Natural killer cell (primary cell): Measurements from ENCODE around the gene CCDC27. TPM values are rescaled to one million over a fixed set of nuclear protein-coding genes. Genes with fewer than 3 reads are reported as not detected.

Experiments
- ATAC-seq, 3 donors: fragments of 150-1000 bp in 2 of 3; fragments of 200-7000 bp in 1 of 3; cut with Tn5 transposase; 1 replicate in 1 of 3; 2 replicates in 2 of 3; pipeline ENCODE4 v1.10.0; 2021; ENCODE audit warnings: mild to moderate bottlenecking in 2 of 3, moderate library complexity in 2 of 3
- DNase-seq, 2 donors: peaks; one replicate each; pipeline versions ENCODE4 v3.0.0 to v3.0.0-alpha.2; 2013 to 2021; ENCODE audit warnings: mixed read lengths in 1 of 2
- H3K27ac ChIP-seq: one replicate; pipeline ENCODE4 v1.5.1; 2013; ENCODE audit warnings: mild to moderate bottlenecking, low read length
- H3K27me3 ChIP-seq: one replicate; pipeline ENCODE4 v1.6.1; 2013; ENCODE audit warnings: low read length; ENCODE audit not compliant: control insufficient read depth, insufficient read depth
- H3K36me3 ChIP-seq: one replicate; pipeline ENCODE4 v1.6.1; 2013; ENCODE audit warnings: low read length; ENCODE audit not compliant: control insufficient read depth, insufficient read depth
- H3K4me1 ChIP-seq: one replicate; pipeline ENCODE4 v1.6.1; 2013; ENCODE audit warnings: low read length; ENCODE audit not compliant: control insufficient read depth, insufficient read depth
- H3K4me3 ChIP-seq: one replicate; pipeline ENCODE4 v1.5.1; 2013; ENCODE audit warnings: low read length
- H3K9me3 ChIP-seq: one replicate; pipeline ENCODE4 v1.6.1; 2013; ENCODE audit warnings: low read length; ENCODE audit not compliant: control insufficient read depth, insufficient read depth
- H3K27ac Mint-ChIP-seq, 2 donors: one replicate each; pipeline ENCODE4 v1.8.0; 2022; ENCODE audit warnings: mild to moderate bottlenecking in 2 of 2, mixed read lengths in 2 of 2, moderate library complexity in 1 of 2
- H3K27me3 Mint-ChIP-seq, 2 donors: one replicate each; pipeline ENCODE4 v1.8.0; 2022; ENCODE audit warnings: low read depth in 2 of 2, mixed read lengths in 2 of 2
- H3K36me3 Mint-ChIP-seq: one replicate; pipeline ENCODE4 v1.8.0; 2022; ENCODE audit warnings: mixed read lengths
- H3K4me1 Mint-ChIP-seq, 2 donors: one replicate each; pipeline ENCODE4 v1.8.0; 2022; ENCODE audit warnings: mixed read lengths in 2 of 2
- H3K4me3 Mint-ChIP-seq: one replicate; pipeline ENCODE4 v1.8.0; 2022; ENCODE audit warnings: mild to moderate bottlenecking, moderate library complexity, mixed read lengths
- H3K9me3 Mint-ChIP-seq, 2 donors: one replicate each; pipeline ENCODE4 v1.8.0; 2022; ENCODE audit warnings: mixed read lengths in 2 of 2
- WGBS: methylation state at CpG from one replicate; pipeline ENCODE4 v1.1.7; 2013; ENCODE audit warnings: missing lambda C conversion rate; ENCODE audit not compliant: insufficient coverage; 5-methylcytosine and 5-hydroxymethylcytosine counted together
- intact Hi-C: fragments of 100-400 bp; cut with micrococcal nuclease; formaldehyde crosslinking; loops from one replicate; pipeline ENCODE4 v1.14.2; 2022
- total RNA-seq, 4 donors: library from RNA; stranded (reverse); fragments of 120-200 nt in 1 of 4; gene quantifications; one replicate each; pipeline versions ENCODE4 v1.2.3 to v1.2.4, GENCODE V29; 2013 to 2022
- TF ChIP-seq, protein P1 (sequence below): fragments of 200-600 bp; IDR thresholded peaks from one replicate; pipeline ENCODE4 v1.8.0; 2022; ENCODE audit warnings: antibody characterized with exemption

Gene CCDC27
- total RNA-seq, 3 donors from 2014 or later (not counting 1 experiment from before 2014, with no cell fraction given): not detected

GRCh38 chr1:3817821-3818597 is 65.8 kb downstream of the CCDC27 start:
- intact Hi-C loops: no loop called here
- 95% methylated on average over 28 of the region's 28 CpGs for WGBS
- Mint-ChIP-seq H3K9me3 (no peaks in the 10 kb centered on the region), H3K36me3 (no peaks in the 10 kb centered on the region), H3K27ac (peak overlapping the region in 1 of 2 donors; percentile 14), H3K4me3 (no peak overlapping the region), H3K27me3 (no peaks in the 10 kb centered on the region), H3K4me1 (no peaks in the 10 kb centered on the region)
- DNase-seq: no peak
- Histone ChIP-seq H3K4me1 (no peaks in the 10 kb centered on the region), H3K9me3 (no peaks in the 10 kb centered on the region), H3K27ac (no peak overlapping the region), H3K4me3 (no peak overlapping the region), H3K36me3 (peaks cover 40% of the 10 kb centered on the region), H3K27me3 (no peaks in the 10 kb centered on the region)
- no peak for ATAC-seq
- TF ChIP-seq, protein P1, sequence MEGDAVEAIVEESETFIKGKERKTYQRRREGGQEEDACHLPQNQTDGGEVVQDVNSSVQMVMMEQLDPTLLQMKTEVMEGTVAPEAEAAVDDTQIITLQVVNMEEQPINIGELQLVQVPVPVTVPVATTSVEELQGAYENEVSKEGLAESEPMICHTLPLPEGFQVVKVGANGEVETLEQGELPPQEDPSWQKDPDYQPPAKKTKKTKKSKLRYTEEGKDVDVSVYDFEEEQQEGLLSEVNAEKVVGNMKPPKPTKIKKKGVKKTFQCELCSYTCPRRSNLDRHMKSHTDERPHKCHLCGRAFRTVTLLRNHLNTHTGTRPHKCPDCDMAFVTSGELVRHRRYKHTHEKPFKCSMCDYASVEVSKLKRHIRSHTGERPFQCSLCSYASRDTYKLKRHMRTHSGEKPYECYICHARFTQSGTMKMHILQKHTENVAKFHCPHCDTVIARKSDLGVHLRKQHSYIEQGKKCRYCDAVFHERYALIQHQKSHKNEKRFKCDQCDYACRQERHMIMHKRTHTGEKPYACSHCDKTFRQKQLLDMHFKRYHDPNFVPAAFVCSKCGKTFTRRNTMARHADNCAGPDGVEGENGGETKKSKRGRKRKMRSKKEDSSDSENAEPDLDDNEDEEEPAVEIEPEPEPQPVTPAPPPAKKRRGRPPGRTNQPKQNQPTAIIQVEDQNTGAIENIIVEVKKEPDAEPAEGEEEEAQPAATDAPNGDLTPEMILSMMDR: no peak

- no peaks in the 10 kb centered on the region for H3K4me1 Mint-ChIP-seq
- Histone ChIP-seq H3K4me3 (no peak overlapping the region), H3K27ac (no peak overlapping the region), H3K27me3 (no peaks in the 10 kb centered on the region), H3K9me3 (no peaks in the 10 kb centered on the region), H3K36me3 (peaks cover 39% of the 10 kb centered on the region), H3K4me1 (no peaks in the 10 kb centered on the region)
- TF ChIP-seq, protein P1: no peak
- H3K27ac Mint-ChIP-seq: peak overlapping the region in 1 of 2 donors; percentile 4
- no peaks in the 10 kb centered on the region for H3K9me3 Mint-ChIP-seq
- intact Hi-C loops: no loop called here
- DNase-seq (no peak), ATAC-seq (no peak)
- H3K4me3 Mint-ChIP-seq: no peak overlapping the region
- 84% methylated on average over 10 of the region's 10 CpGs for WGBS
- H3K36me3 Mint-ChIP-seq: no peaks in the 10 kb centered on the region
- no peaks in the 10 kb centered on the region for H3K27me3 Mint-ChIP-seq
These were observed 67.5 kb downstream of the CCDC27 start for GRCh38 chr1:3819771-3820200.

- H3K36me3 ChIP-seq: peaks cover 36% of the 10 kb centered on the region
- 95% methylated on average over 6 of the region's 8 CpGs for WGBS
These were observed 68.1 kb downstream of the CCDC27 start for GRCh38 chr1:3820316-3820715.

More at GRCh38 chr1:3820316-3820715, 68.1 kb downstream of the CCDC27 start:
- Histone ChIP-seq H3K4me1 (no peaks in the 10 kb centered on the region), H3K9me3 (no peaks in the 10 kb centered on the region), H3K27ac (no peak overlapping the region), H3K4me3 (no peak overlapping the region), H3K27me3 (no peaks in the 10 kb centered on the region)
- intact Hi-C loops: no loop called here
- Mint-ChIP-seq H3K36me3 (no peaks in the 10 kb centered on the region), H3K27me3 (no peaks in the 10 kb centered on the region), H3K4me1 (no peaks in the 10 kb centered on the region), H3K9me3 (no peaks in the 10 kb centered on the region), H3K4me3 (no peak overlapping the region), H3K27ac (no peak overlapping the region)
- ATAC-seq (no peak), DNase-seq (no peak)
- TF ChIP-seq, protein P1: no peak
